WI38 (cell line): ENCODE measurements around the gene PPP2R2C.

ENCODE experiments used
- H3K4me3 ChIP-seq: 2 replicates; pipeline ENCODE4 v1.5.1; 2011; ENCODE audit warnings: low read depth, mild to moderate bottlenecking, control low read depth, low read length
- CTCF ChIP-seq: IDR thresholded peaks from 2 replicates; pipeline ENCODE4 v1.5.1; 2012; ENCODE audit warnings: low read depth, mild to moderate bottlenecking, control low read depth, low read length

Gene PPP2R2C

GRCh38 chr4:6280365-6280996 lies 191.9 kb downstream of the PPP2R2C start:
- no peak overlapping the region for H3K4me3 ChIP-seq
- TF ChIP-seq CTCF: no peak

DNA sequence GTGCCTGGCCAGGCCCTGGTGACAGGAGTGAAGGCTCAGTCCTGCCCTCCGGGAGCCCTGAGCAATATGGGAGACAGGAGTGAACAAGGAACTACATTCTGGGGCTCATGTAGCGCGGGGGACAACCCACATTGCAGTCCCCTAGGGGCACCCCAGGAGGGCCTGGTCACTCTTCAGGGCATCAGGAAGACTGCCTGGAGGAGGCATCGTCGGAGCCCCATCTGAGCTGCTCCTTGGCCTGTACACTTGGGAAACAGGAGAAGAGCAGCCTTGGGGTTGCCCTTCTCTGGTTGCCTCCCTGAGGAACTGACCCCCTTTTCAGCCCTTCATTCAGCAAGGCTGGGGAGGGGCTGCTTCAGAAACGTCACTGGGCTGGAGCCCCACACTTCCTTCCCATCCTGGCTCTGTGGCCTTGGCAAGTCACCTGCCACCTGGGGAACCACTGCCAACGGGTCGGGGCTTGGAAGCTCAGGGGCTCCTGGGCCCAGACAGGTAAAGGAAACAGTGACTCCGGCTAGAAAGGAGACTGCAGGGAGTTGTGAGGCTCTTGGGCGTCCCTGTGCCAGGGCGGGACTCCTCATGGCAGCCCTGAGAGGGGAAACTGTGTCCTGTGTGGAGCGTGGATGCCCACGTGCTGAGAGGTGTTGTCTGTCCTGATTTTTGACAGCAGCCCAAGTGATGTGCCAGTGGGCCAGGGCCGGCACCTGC lies 192.7 kb downstream of the PPP2R2C start:
- H3K4me3 ChIP-seq: no peak overlapping the region
- TF ChIP-seq CTCF: no peak

DNA sequence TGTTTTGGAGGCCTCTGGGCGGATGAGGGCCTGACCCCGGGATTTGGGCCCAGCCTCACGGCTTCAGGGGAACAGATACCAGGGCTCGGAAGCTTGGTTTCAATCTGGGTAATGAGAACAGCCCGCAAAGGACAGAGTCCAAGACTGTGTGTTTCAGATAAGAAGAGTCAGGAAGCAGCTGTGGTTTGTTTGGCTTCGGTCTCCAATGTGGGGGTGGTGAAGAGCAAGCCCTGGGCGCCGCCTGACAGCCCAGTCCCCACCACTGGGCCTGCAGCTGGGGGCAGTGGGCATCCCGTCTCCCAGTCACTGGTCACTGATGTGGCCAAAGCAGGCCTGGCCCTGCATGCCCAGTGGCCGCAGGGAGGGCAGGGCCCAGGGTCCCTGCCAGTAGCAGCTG lies 193.6 kb downstream of the PPP2R2C start:
- no peak for TF ChIP-seq CTCF
- no peak overlapping the region for H3K4me3 ChIP-seq

GRCh38 chr4:6277935-6278800 lies 194.2 kb downstream of the PPP2R2C start:
- no peak for TF ChIP-seq CTCF
- no peak overlapping the region for H3K4me3 ChIP-seq

- no peak overlapping the region for H3K4me3 ChIP-seq
Observed at GRCh38 chr4:6277139-6277802, 195.1 kb downstream of the PPP2R2C start.

More at GRCh38 chr4:6277139-6277802, 195.1 kb downstream of the PPP2R2C start:
- no peak for TF ChIP-seq CTCF
